GM19035 (cell line): ENCODE results near the gene FNTB.
A peak's percentile ranks its signal among the peaks of the same experiment; 100 is the strongest.
"Not testable (repeated sequence)": the region's sequence is repeated elsewhere in the genome, so short reads cannot be mapped to it uniquely, and the experiment has no call there.

Experiments used
- ATAC-seq: cut with Tn5 transposase; IDR thresholded peaks from one replicate; pipeline ENCODE4 v1.9.1; 2021; ENCODE audit not compliant: unreplicated experiment

FNTB gene

GRCh38 chr14:65080960-65081747, 94.5 kb downstream of the FNTB start:
- ATAC-seq: no peak

- no peak for ATAC-seq
Observed at GRCh38 chr14:65082930-65083329, 96.2 kb downstream of the FNTB start.

GRCh38 chr14:65084554-65085505, 98.1 kb downstream of the FNTB start:
- no peak for ATAC-seq

- ATAC-seq: not testable (repeated sequence)
Observed at GRCh38 chr14:65086686-65087085, 100.0 kb downstream of the FNTB start.

GRCh38 chr14:65087835-65088234, 101.1 kb downstream of the FNTB start:
- not testable (repeated sequence) for ATAC-seq

GRCh38 chr14:65092349-65092748, 105.7 kb downstream of the FNTB start:
- no peak for ATAC-seq

- no peak for ATAC-seq
Observed at GRCh38 chr14:65095633-65096205, 109.0 kb downstream of the FNTB start.

GRCh38 chr14:65096323-65097089, 109.8 kb downstream of the FNTB start:
- no peak for ATAC-seq

GRCh38 chr14:65098586-65098985, 111.9 kb downstream of the FNTB start:
- ATAC-seq: no peak

- no peak for ATAC-seq
Observed at GRCh38 chr14:65100922-65101541, 114.3 kb downstream of the FNTB start.

- ATAC-seq: peak; percentile 39
Observed at GRCh38 chr14:65101631-65102440, 115.1 kb downstream of the FNTB start.

- ATAC-seq: peak; percentile 78
Observed at GRCh38 chr14:65102441-65103149, 115.9 kb downstream of the FNTB start, which contains the start of gene MAX. MAX (minus strand) TSS chr14:65102517; CDS start chr14:65102339, 178 bp downstream.

GRCh38 chr14:65103150-65103760, 116.6 kb downstream of the FNTB start:
- no peak for ATAC-seq

- no peak for ATAC-seq
Observed at GRCh38 chr14:65104791-65105190, 118.1 kb downstream of the FNTB start.

GRCh38 chr14:65106316-65106715, 119.6 kb downstream of the FNTB start:
- no peak for ATAC-seq

GRCh38 chr14:65106736-65107135, 120.0 kb downstream of the FNTB start:
- no peak for ATAC-seq

- no peak for ATAC-seq
Observed at GRCh38 chr14:65107200-65107599, 120.5 kb downstream of the FNTB start.

- no peak for ATAC-seq
Observed at GRCh38 chr14:65109357-65109756, 122.7 kb downstream of the FNTB start.
